Muscle layer of colon (tissue), 2 donors: ENCODE measurements around the gene SARM1.
"Not testable (repeated sequence)": the region's sequence is repeated elsewhere in the genome, so short reads cannot be mapped to it uniquely, and the experiment has no call there.

Experiments
- H3K27ac ChIP-seq: one replicate; pipeline ENCODE4 v1.7.0; 2013; ENCODE audit warnings: low read depth, mild to moderate bottlenecking, low read length, moderate library complexity
- H3K27me3 ChIP-seq, 2 donors: one replicate each; pipeline ENCODE4 v1.7.0; 2013; ENCODE audit warnings: low read length in 2 of 2, mild to moderate bottlenecking in 2 of 2; ENCODE audit not compliant: insufficient read depth in 2 of 2, control insufficient read depth in 1 of 2
- H3K36me3 ChIP-seq: one replicate; pipeline ENCODE4 v1.7.0; 2013; ENCODE audit warnings: mild to moderate bottlenecking, low read length; ENCODE audit not compliant: insufficient read depth
- H3K4me1 ChIP-seq: one replicate; pipeline ENCODE4 v1.7.0; 2013; ENCODE audit warnings: mild to moderate bottlenecking, low read length; ENCODE audit not compliant: insufficient read depth
- H3K4me3 ChIP-seq, 2 donors: one replicate each; pipeline ENCODE4 v1.7.0; 2013; ENCODE audit warnings: low read length in 2 of 2, low read depth in 1 of 2, mild to moderate bottlenecking in 1 of 2, moderate library complexity in 1 of 2
- H3K9ac ChIP-seq: one replicate; pipeline ENCODE4 v1.7.0; 2013; ENCODE audit warnings: low read length
- H3K9me3 ChIP-seq: one replicate; pipeline ENCODE4 v1.7.0; 2013; ENCODE audit warnings: mild to moderate bottlenecking, low read length
- donor health status: abdominal sarcoma.
- donor health status: Adenocarcinoma of cecum.

Gene SARM1

GRCh38 chr17:28413804-28414203 lies 42.3 kb downstream of the SARM1 start:
- H3K9ac ChIP-seq = no peak overlapping the region
- no peaks in the 10 kb centered on the region for H3K4me1 ChIP-seq
- no peaks in the 10 kb centered on the region for H3K36me3 ChIP-seq
- no peak overlapping the region for H3K4me3 ChIP-seq
- no peaks in the 10 kb centered on the region for H3K9me3 ChIP-seq
- no peaks in the 10 kb centered on the region for H3K27me3 ChIP-seq
- H3K27ac ChIP-seq = no peak overlapping the region

GRCh38 chr17:28415886-28416285 lies 44.4 kb downstream of the SARM1 start:
- no peaks in the 10 kb centered on the region for H3K36me3 ChIP-seq
- H3K4me3 ChIP-seq = no peak overlapping the region
- no peak overlapping the region for H3K9ac ChIP-seq
- no peak overlapping the region for H3K27ac ChIP-seq
- no peaks in the 10 kb centered on the region for H3K4me1 ChIP-seq
- no peaks in the 10 kb centered on the region for H3K9me3 ChIP-seq
- H3K27me3 ChIP-seq = no peaks in the 10 kb centered on the region

GRCh38 chr17:28416703-28417311 lies 45.3 kb downstream of the SARM1 start:
- H3K4me3 ChIP-seq = no peak overlapping the region
- no peak overlapping the region for H3K27ac ChIP-seq
- H3K4me1 ChIP-seq = no peaks in the 10 kb centered on the region
- no peaks in the 10 kb centered on the region for H3K36me3 ChIP-seq
- no peaks in the 10 kb centered on the region for H3K9me3 ChIP-seq
- H3K9ac ChIP-seq = no peak overlapping the region
- no peaks in the 10 kb centered on the region for H3K27me3 ChIP-seq

GRCh38 chr17:28421787-28422305 lies 50.4 kb downstream of the SARM1 start:
- Histone ChIP-seq H3K9me3 (no peaks in the 10 kb centered on the region), H3K36me3 (no peaks in the 10 kb centered on the region), H3K4me1 (no peaks in the 10 kb centered on the region), H3K4me3 (no peak overlapping the region), H3K27me3 (peaks cover 0 to 4% of the 10 kb centered on the region in 2 donors), H3K27ac (no peak overlapping the region), H3K9ac (no peak overlapping the region)

- no peaks in the 10 kb centered on the region for H3K36me3 ChIP-seq
- no peaks in the 10 kb centered on the region for H3K9me3 ChIP-seq
- H3K27me3 ChIP-seq = peaks cover 0 to 7% of the 10 kb centered on the region in 2 donors
- H3K4me1 ChIP-seq = no peaks in the 10 kb centered on the region
- H3K27ac ChIP-seq = no peak overlapping the region
- no peak overlapping the region for H3K9ac ChIP-seq
- H3K4me3 ChIP-seq = no peak overlapping the region
These were observed 53.7 kb downstream of the SARM1 start for GRCh38 chr17:28425206-28425605.

- H3K27me3 ChIP-seq = peaks cover 0 to 7% of the 10 kb centered on the region in 2 donors
- H3K27ac ChIP-seq = no peak overlapping the region
- no peaks in the 10 kb centered on the region for H3K9me3 ChIP-seq
- no peaks in the 10 kb centered on the region for H3K36me3 ChIP-seq
- H3K9ac ChIP-seq = no peak overlapping the region
- no peak overlapping the region for H3K4me3 ChIP-seq
- no peaks in the 10 kb centered on the region for H3K4me1 ChIP-seq
These were observed 54.6 kb downstream of the SARM1 start for GRCh38 chr17:28426081-28426519.

GRCh38 chr17:28427371-28427770 lies 55.9 kb downstream of the SARM1 start:
- Histone ChIP-seq H3K9ac (no peak overlapping the region), H3K27ac (no peak overlapping the region), H3K36me3 (no peaks in the 10 kb centered on the region), H3K9me3 (no peaks in the 10 kb centered on the region), H3K4me1 (no peaks in the 10 kb centered on the region), H3K4me3 (no peak overlapping the region), H3K27me3 (peaks cover 0 to 7% of the 10 kb centered on the region in 2 donors)

- not testable (repeated sequence) for H3K4me1 ChIP-seq, H3K9ac ChIP-seq, H3K27ac ChIP-seq, H3K27me3 ChIP-seq, H3K9me3 ChIP-seq, H3K4me3 ChIP-seq, H3K36me3 ChIP-seq
These were observed 56.5 kb downstream of the SARM1 start for GRCh38 chr17:28427982-28428381.

- H3K4me1 ChIP-seq = no peaks in the 10 kb centered on the region
- H3K27ac ChIP-seq = no peak overlapping the region
- no peak overlapping the region for H3K4me3 ChIP-seq
- H3K36me3 ChIP-seq = no peaks in the 10 kb centered on the region
- no peaks in the 10 kb centered on the region for H3K9me3 ChIP-seq
- H3K9ac ChIP-seq = no peak overlapping the region
- no peaks in the 10 kb centered on the region for H3K27me3 ChIP-seq
These were observed 62.2 kb downstream of the SARM1 start for GRCh38 chr17:28433721-28434120.

- not testable (repeated sequence) for H3K4me1 ChIP-seq, H3K9ac ChIP-seq, H3K27ac ChIP-seq, H3K36me3 ChIP-seq, H3K9me3 ChIP-seq, H3K27me3 ChIP-seq, H3K4me3 ChIP-seq
These were observed 62.8 kb downstream of the SARM1 start for GRCh38 chr17:28434326-28434725.

GRCh38 chr17:28443901-28444638 lies 72.6 kb downstream of the SARM1 start:
- H3K4me1 ChIP-seq = no peaks in the 10 kb centered on the region
- no peak overlapping the region for H3K27ac ChIP-seq
- H3K27me3 ChIP-seq = no peaks in the 10 kb centered on the region
- H3K9ac ChIP-seq = no peak overlapping the region
- no peaks in the 10 kb centered on the region for H3K36me3 ChIP-seq
- H3K4me3 ChIP-seq = no peak overlapping the region
- H3K9me3 ChIP-seq = no peaks in the 10 kb centered on the region
